Stimulated activated CD8-positive, alpha-beta memory T cell treated with anti-CD3 and anti-CD28 coated beads, Interleukin-4, amount 100 ng/mL, for 48 hours (primary cell): ENCODE data around the gene CDK11A.
"Not testable (repeated sequence)": the region's sequence is repeated elsewhere in the genome, so short reads cannot be mapped to it uniquely, and the experiment has no call there.

Experiments
- DNase-seq: peaks from one replicate; pipeline ENCODE4 v3.0.0-alpha.2; 2020

Gene CDK11A

DNA sequence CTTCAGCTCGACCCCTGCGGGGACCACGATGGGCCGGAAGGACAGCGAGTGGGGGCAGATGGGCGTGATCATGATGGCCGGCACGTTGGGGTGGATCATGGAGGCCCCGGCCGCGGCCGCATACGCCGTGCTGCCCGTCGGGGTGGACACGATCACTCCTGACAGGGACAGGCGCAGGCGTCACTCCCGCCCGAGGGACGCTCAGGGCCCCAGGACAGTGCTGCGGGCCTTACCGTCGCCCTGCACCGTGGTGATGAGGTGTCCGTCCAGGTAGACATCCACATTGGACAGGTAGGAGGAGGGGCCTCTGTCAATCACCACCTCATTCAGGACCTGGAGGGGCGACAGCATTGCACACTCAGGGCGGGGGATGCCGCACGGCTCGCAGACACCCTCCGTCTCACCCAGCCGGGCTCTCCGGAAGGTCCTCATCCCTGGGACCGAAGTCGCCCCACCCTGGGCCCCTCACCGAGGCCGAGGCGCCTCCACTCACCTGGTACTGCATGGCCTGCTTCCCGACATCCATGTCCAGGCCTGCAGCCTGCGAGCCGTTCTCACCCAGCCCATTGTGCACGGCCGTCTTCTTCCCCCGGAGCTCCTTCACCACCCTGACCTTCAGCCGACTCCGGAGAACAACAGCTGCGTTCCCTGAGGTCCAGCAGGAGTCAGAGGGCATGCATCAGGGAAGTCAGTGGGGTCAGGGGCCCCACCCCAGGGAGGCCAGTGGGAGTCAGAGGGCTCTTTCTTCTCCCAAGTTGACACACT lies 30.1 kb upstream of the CDK11A start:
- no peak for DNase-seq

DNA sequence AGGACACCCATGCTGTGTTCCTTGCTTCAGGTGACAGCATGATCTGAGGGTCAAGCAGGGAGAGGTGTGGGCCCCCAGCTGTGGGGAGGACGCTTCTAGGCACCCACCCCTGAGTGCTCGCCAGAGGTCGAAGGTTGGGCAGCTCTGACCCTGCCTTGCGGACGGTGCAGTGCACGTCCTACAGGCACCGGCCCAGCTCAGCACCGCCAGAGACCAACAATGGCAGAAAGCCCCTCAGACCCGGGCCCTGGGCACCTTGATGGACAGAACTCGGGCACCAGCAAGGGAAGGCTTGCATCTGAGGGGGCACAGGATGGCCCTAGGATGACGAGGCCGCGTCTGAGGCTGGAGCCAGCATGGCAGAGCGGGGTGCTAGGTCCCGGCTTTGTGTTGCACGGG lies 29.4 kb upstream of the CDK11A start:
- DNase-seq: no peak

DNA sequence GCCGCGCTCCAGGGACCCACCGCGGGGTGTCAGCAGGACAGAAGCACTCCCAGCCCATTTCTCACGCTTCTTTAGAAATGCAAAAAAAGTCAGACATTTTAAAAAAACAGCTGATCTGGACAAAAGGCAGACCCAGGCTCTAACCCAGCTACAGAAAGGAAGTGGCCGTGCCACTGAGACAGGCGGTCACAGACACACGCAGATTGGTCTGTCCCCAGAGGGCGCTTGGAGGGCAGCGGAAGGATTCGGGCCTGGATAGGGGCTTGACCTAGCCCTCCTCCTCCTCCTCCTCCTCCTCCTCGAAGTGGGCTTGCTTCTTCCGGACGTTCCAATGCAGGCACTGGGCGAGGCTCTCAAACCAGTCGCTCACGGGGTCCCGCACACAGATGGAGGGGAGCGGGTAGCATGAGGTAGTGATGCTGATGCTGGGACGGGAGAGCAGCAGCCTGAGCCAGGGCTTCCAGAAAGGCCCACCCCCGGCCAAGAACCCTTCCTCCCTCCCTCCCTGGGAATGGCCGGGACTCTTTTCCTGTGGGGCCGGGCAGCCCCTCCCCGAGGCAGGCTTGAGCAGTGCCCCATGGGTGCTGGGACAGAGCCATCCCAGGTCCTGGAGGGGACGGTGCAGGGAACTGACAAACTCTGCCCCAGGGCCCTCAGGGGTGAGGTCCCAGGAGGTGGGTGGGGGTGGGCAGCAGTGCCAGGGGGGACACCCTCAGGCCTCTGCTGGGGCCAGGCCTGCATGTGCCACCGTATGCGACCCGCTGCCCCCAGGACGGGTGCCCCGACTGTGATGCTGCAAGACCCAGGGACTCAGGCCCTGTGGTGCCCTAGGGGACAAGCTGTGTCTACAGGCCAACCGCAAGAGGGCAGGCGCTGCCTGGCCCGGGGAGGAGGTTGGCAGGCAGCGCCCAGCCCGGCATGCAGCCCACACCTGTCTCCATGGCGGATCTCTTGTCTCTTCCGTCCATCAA lies 28.8 kb upstream of the CDK11A start:
- no peak for DNase-seq

DNA sequence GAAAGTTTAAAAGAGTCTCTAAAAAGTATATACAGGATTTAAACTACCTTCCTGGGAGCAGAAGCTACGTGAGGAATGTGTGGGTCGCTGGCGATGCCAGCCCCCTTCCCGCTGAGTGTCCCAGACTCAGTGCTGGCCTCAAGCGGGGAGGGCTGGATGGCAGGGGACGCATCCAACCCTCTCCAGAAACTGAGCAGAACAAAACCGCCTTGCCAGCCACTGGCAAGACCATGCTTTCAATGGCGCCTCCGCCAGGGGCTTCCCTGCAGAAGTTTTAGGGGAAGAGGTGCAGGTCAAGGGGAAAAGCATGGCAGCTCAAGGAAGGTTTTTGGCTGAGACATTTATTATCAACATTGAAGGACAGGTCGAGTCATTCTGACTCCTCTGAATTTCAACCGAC lies 28.0 kb upstream of the CDK11A start:
- DNase-seq: no peak

DNA sequence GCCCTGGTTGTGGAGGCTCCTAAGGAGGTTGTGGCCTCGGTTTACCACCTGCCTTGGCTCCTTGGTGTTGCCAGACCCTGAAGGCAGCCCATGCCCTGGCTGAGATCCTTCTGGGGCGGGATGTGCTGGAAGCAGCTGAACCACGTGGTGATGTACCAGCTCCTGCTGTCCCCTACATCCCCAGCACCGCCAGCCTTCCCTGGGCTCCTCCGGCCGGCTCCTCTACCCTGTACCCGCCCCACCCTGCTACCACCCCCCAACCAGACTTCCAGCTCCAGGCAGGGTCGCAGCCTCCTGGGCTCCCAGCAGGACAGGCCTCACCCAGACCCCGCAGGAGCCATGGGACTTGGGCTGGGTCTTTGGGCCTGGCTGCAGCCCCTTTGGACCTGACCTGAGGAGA lies 25.8 kb upstream of the CDK11A start:
- DNase-seq: not testable (repeated sequence)

DNA sequence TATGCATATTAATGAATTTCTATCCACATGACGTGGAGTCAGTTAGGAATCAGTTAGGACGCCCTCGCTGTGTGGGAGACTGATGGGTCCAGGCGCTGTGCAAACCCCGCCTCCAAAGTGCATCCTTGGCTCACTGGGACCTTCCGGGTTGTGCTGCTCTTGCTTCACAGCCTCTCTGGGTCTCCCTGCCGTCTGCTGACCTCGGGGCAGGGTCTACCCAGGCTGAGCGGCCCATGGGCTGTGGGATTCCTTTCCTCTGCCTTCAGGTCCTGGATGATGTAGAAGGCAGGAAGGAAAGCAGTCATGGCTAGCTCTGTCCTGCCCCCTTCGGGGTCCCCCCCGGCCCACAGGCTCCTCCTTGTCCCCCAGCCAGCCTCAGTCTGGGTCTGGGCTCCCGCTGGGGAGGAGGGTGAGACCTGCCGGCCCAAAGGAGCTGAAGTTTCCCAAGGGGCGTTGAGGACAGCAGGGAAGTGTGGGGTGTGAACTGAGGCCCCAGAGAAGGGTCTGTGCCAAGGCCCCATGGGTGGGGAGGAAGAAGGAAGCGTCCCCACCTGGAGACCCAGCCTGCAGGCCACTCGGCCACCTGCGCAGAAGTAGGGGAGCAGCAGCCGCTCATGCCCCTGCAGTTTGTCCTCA lies 24.6 kb upstream of the CDK11A start:
- no peak for DNase-seq

DNA sequence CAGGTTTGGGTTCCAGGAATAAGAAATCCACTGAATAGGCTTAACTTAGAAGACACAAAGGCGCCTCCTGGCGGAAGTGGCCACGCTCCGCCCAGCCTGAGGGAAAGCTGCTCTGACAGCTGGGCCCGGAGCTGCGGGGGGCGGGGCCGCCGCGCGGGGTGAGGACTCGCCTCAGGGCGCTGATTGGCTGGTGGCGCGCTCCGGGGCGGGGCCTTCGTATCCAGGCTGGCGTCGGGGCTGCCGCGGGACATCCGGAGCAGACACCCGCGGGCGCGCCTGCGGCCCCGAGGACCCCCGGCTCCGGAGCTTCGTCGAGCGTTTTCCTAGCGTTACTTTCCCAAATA lies 22.4 kb upstream of the CDK11A start:
- DNase-seq: not testable (repeated sequence)

DNA sequence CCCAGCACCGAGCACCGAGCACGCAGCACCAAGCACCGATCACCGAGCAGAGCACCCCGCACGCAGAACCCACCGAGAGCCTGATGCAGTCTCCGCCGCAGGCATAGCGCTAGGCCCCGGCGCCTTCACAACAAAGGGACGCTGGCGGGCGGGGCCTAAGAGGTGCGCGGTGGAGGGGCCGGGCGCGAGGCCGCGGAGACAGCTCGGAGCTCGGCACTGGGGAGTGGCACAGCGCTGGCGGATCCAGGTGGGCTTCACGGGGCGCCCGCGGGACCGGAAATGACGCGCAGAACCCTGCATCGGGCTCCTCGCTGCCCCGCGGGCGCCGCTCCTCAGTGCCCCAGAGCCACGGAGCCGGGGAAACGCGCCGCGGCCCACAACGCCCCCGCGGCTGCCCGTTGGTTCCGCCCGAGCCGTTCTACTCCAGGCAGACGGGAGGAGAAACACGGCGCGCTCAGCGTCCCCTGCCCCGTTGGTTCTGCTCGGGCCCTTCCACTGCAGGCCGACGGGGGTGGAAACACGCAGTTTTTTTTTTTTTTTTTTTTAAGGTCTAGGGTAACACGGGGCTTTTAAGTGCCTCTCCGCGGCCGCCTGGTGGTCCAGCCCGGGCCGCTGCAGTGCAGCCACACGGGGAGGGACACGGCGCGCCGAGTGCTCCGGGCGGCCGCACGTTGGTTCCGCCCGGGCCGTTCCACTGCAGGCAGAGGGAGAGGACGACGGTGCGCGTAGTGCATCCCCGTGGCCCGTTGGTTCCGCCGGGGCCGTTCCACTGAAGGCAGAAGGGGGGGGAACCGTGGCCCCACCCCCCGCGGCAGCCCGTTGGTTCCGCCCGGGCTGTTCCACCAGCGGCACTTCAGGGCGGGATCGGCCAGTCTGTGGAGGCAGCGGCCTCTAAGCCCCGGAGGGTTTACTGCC lies 21.8 kb upstream of the CDK11A start:
- DNase-seq: peak; percentile 94

DNA sequence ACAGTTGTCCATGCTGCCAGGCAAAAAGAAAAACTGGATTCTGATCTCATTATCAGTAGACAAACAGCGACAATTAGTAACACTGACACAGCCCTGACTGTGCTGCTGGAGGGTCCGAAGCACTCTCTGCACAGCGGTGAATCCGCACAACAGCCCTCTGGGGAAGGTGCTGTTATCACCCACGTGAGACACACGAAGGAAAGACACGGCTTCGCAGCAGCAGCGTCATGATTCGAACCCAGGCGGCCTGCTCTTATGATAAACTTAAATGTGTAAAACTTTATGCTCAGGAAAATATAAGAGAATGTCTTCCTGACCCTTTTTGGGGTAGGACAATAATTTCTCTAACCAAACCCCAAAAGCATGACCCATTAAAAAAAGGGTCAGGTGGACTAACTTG lies 18.4 kb upstream of the CDK11A start:
- not testable (repeated sequence) for DNase-seq

DNA sequence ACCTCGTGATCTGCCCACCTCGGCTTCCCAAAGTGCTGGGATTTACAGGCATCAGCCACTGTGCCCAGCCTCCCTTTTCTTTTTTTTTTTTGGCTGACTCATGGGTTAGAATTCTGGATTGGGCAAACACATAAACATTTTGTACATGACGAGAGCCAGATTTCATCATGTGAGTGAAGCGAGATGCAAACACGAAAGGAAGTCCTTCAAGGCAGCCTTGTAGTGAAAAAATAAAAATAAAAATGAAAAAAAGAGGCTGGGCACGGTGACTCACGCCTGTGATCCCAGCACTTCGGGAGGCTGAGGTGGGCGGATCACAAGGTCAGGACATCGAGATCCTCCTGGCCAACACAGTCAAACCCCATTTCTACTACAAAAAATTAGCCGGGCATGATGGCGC lies 16.9 kb upstream of the CDK11A start:
- DNase-seq: not testable (repeated sequence)

DNA sequence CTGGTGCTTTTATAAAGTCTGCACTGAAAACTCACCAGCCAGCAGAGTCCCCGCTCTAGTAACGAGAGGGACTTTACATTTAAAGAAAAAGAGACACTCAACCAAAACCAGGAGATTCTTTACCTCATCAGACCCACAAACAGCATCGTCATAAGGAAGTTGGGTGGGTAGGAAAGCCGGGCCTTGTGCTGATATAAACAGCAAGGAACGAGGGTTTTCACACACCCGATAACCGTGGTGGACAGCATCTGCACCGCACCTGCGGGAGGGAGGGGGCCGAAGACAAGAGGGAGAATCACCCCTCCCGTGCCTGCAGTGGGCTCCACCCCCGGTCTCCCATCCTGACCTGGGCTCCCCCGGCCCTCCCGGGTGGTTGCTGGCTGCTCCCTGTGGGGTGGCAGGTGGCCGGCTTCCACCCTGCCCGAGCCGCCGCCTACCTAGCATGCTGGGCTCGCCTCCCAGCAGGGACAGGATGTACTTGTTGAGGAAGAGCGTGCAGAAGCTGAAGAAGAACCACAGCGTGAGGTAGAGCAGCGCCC lies 14.7 kb upstream of the CDK11A start:
- DNase-seq: not testable (repeated sequence)

DNA sequence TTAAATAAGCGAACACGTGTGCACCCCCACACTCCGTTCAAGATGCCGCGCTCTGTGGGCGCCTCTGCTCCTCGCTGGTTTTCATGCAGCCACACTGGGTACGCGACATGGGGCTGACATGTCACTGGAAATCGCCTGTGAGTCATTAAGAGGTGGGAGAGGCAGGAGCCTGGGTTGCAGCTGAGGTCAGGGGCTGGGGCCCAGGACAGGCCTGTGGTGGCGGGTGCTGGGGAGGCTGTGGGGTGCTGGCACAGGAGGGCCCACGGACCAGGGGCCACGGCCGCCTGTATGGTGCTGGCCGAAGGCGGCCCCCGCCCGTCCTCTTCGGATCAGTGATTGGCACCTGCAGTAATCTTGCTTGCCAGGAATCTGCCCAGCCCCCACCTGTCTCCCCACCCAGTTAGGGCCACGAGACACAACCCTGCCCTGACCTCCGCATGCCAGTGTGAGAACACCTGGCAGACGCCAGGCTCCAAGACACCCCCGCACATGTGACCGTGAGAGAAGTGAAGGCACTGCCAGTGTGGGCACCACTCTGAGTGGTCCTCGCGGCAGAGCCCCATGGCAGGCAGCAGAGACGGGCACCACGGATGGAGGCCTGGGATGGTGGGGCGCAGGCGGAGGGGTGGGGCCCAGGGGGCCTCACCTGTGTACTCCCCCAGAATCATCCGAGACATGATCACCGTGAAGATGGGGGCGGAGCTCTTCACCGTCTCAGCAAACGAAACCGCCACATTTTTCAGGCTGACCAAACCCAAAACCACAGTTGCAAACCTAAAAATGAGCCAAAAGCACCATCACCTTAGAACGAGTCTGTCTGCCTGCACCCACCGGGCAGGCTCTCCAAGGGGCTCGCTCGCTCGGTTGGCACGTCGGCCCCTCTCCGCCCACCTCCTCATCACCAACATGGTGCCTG lies 13.8 kb upstream of the CDK11A start:
- not testable (repeated sequence) for DNase-seq

DNA sequence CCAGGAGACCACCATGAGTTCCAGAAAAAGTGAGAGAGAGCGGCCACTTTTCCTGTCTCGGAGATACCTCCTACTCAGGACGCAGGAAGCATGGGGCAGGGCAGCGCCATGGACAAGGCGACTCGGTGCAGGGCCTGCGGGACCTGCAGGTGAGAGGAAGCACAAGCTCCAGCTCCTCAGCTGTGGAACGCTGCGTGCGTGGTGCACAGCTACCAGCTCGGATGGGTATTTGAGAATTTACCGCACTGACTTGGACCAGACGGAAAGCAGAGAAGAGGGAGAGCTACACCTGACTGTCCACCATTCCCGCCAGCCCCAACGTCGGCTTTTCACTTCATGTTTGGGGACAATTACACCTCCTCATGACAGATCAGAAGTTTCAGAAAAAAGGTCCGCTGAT lies 8.2 kb upstream of the CDK11A start:
- no peak for DNase-seq

DNA sequence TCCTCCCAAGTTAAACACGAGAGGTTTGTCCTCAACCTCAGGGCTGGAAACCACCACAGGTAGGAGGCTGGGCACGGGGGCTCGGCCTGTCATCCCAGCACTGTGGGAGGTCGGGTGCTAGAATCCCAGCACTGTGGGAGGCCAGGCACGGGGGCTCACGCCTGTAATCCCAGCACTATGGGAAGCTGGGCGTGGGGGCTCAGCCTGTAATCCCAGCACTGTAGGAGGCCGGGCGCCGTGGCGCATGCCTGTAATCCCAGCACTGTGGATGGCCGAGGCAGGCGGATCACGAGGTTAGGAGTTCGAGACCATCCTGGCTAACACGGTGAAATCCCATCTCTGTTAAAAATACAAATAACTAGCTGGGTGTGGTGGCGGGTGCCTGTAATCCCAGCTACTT lies 6.7 kb upstream of the CDK11A start:
- DNase-seq: no peak

DNA sequence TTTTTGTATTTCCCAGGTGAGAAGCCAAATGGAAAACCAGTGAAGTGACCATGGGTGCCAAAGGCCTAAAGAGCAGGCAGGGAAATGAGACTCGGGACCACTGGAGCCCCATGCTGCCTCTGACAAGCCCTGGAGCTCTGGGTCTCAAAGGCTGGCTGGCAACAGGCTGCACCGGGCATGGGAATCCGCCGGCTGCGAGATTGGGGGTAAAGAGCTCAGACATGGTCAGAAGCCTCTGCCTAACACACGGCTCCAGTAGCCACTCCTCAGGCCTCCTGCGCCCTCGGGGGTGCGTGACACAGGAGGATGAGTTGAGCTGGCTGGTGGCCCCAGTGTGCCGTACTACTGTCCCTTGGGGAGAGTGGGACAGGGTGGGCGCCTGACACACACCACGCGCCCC lies 6.1 kb upstream of the CDK11A start:
- not testable (repeated sequence) for DNase-seq

DNA sequence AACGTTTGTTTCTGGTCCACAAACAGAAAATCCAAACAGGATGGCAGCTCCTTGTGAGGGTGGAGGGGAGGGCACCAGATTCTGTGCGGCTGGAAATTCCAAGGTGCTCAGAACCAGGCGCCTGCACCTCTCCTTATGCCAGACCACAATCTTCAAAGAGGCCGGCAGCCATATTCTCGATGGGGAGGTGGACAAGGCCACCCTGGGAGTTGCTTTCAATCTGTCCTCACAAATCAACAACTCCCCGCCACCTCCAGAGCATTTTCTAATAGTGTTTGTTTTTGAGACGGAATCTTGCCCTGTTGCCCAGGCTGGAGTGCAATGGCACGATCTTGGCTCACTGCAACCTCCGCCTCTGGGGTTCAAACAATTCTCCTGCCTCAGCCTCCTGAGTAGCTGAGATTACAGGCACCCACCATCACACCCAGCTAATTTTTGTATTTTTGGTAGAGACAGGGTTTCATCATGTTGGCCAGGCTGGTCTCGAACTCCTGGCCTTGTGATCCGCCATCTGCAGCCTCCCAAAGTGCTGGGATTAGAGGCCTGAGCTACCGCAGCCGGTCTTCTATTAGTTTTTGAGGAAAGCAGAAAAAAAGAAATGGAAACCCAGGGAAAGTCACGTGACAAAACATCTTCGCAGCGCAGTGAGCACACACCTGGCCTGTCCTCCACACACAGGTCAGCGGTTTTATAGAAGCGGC lies 5.1 kb upstream of the CDK11A start:
- DNase-seq: not testable (repeated sequence)

DNA sequence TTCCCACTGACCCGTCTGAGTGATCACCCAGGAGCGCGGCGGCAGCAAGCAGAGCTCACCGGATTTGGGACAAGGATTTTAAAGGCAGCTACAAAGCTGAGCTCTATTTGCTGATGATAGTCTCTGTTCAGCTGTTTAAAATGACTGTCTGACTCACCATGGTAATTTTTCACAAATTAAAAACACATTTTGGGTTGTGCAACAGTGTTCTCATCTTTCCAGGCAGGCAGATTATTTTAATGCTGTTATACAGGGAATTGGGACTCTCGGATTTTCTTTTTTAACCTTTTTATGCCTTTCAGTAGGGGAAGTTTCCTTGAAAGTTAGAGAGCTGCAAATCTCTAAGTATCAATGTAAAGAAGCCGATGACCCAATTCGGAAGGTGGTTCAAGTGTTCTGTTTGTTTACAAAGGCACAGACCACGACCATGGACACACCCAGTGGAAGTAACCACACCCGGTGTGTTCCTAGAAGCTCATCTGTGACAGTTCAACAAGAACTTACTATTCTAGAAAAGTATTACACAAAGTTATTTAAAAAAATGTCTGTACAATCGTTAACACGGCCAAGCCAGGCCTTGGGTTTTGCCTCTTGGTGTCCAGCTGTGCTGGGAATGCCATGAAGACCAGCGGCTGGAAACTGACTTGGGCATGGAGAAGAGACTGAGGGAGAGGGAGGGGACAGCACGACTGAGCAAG lies 4.3 kb upstream of the CDK11A start:
- not testable (repeated sequence) for DNase-seq

DNA sequence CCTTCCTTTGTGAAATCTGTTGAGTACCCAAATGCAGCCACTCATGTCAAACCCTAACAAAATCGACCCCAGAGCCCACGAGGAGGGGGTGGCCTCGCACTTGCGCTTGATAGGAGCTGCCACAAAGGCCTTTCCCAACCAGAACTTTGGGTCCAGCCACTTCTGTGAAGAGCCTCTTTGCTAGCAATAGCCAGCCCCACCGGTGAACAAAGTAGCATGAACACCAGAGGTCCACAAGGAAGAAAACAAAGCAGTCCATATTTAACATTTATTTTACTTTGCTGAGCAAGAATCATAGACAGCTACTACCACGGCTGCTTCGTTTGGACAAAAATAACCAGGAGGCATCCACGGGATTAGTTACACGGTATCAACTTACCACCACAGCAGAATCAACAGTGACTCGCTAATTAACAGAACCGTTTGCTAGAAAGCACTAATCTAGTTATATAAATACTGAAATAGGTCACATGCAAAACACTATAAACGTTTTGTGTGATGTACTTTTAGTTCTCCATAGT lies 3.0 kb upstream of the CDK11A start:
- not testable (repeated sequence) for DNase-seq

DNA sequence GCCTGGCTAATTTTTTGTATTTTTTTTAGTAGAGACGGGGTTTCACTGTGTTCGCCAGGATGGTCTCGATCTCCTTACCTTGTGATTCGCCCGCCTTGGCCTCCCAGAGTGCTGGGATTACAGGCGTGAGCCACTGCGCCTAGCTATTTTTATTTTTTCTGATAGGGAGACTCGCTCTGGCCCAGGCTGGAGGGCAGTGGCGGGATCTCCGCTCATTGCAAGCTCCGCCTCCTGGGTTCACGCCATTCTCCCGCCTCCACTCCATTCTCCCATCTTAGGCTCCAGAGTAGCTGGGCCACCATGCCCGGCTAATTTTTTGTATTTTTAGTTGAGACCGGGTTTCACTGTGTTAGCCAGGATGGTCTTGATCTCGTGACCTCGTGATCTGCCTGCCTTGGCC lies 1.9 kb upstream of the CDK11A start:
- not testable (repeated sequence) for DNase-seq
